WTC11 (cell line): ENCODE data around the gene GGNBP2. TPM values are rescaled to one million over a fixed set of nuclear protein-coding genes. Genes with fewer than 3 reads are reported as not detected.

ENCODE experiments used
- ATF2 ChIP-seq: sonication (generic); formaldehyde crosslinking; IDR thresholded peaks from 2 replicates; pipeline ENCODE4 v1.8.1; 2022; ENCODE audit warnings: low read depth, missing genetic modification reagents, borderline replicate concordance
- ATF6 ChIP-seq: sonication (generic); formaldehyde crosslinking; IDR thresholded peaks from 2 replicates; pipeline ENCODE4 v1.8.1; 2023; ENCODE audit warnings: mild to moderate bottlenecking, missing genetic modification reagents
- ELF4 ChIP-seq: sonication (generic); formaldehyde crosslinking; IDR thresholded peaks from 2 replicates; pipeline ENCODE4 v1.8.1; 2022; ENCODE audit warnings: low read depth, mild to moderate bottlenecking, moderate library complexity, missing genetic modification reagents
- EMX1 ChIP-seq: fragments of 250-450 bp; sonication (Bioruptor Pico); IDR thresholded peaks from 2 replicates; pipeline ENCODE4 v1.8.0; 2021; ENCODE audit warnings: mild to moderate bottlenecking
- FOXK1 ChIP-seq: sonication (generic); formaldehyde crosslinking; IDR thresholded peaks from 2 replicates; pipeline ENCODE4 v1.8.0; 2022; ENCODE audit warnings: mild to moderate bottlenecking, moderate library complexity, missing genetic modification reagents
- FOXP1 ChIP-seq: sonication (generic); formaldehyde crosslinking; IDR thresholded peaks from 2 replicates; pipeline ENCODE4 v1.8.0; 2022; ENCODE audit warnings: missing genetic modification reagents, mild to moderate bottlenecking, moderate library complexity, borderline replicate concordance
- FOXP4 ChIP-seq: sonication (generic); formaldehyde crosslinking; IDR thresholded peaks from 2 replicates; pipeline ENCODE4 v1.8.0; 2022; ENCODE audit warnings: mild to moderate bottlenecking, missing genetic modification reagents
- NR2C2 ChIP-seq: sonication (generic); formaldehyde crosslinking; IDR thresholded peaks from 2 replicates; pipeline ENCODE4 v1.8.0; 2022; ENCODE audit warnings: mild to moderate bottlenecking, missing genetic modification reagents
- SMAD4 ChIP-seq: sonication (generic); formaldehyde crosslinking; IDR thresholded peaks from 2 replicates; pipeline ENCODE4 v1.8.0; 2022; ENCODE audit warnings: mild to moderate bottlenecking, missing genetic modification reagents
- ZBTB21 ChIP-seq: sonication (generic); formaldehyde crosslinking; IDR thresholded peaks from 2 replicates; pipeline ENCODE4 v1.8.1; 2023; ENCODE audit warnings: mild to moderate bottlenecking, missing genetic modification reagents, borderline replicate concordance
- ZNF263 ChIP-seq: sonication (generic); formaldehyde crosslinking; IDR thresholded peaks from 2 replicates; pipeline ENCODE4 v1.8.1; 2022; ENCODE audit warnings: low read depth, mild to moderate bottlenecking, moderate library complexity, missing genetic modification reagents
- ZNF512 ChIP-seq: sonication (generic); formaldehyde crosslinking; IDR thresholded peaks from 2 replicates; pipeline ENCODE4 v1.8.1; 2022; ENCODE audit warnings: missing genetic modification reagents, borderline replicate concordance
- ZSCAN18 ChIP-seq: fragments of 250-450 bp; sonication (Bioruptor Pico); IDR thresholded peaks from 2 replicates; pipeline ENCODE4 v2.1.2; 2022; ENCODE audit warnings: mild to moderate bottlenecking, moderate library complexity
- total RNA-seq: library from RNA; stranded (reverse); gene quantifications from 3 replicates; pipeline ENCODE4 v1.2.3, GENCODE V29; 2021
- TF ChIP-seq, protein P1 (sequence below): sonication (generic); formaldehyde crosslinking; IDR thresholded peaks from 2 replicates; pipeline ENCODE4 v1.8.0; 2023; ENCODE audit warnings: mild to moderate bottlenecking, missing genetic modification reagents

Gene GGNBP2
- total RNA-seq, 1 experiment from 2014 or later, result 49.6 TPM

- TF ChIP-seq ZSCAN18 (CRISPR knock-in tag) (no peak), ZNF263 (CRISPR knock-in tag) (no peak), FOXK1 (CRISPR knock-in tag) (no peak), EMX1 (CRISPR knock-in tag) (no peak), NR2C2 (CRISPR knock-in tag) (no peak), FOXP4 (CRISPR knock-in tag) (no peak), FOXP1 (CRISPR knock-in tag) (no peak), ATF6 (CRISPR knock-in tag) (no peak), ZNF512 (CRISPR knock-in tag) (no peak), ELF4 (CRISPR knock-in tag) (no peak), SMAD4 (CRISPR knock-in tag) (no peak), ATF2 (CRISPR knock-in tag) (no peak), ZBTB21 (CRISPR knock-in tag) (no peak)
- TF ChIP-seq, protein P1, sequence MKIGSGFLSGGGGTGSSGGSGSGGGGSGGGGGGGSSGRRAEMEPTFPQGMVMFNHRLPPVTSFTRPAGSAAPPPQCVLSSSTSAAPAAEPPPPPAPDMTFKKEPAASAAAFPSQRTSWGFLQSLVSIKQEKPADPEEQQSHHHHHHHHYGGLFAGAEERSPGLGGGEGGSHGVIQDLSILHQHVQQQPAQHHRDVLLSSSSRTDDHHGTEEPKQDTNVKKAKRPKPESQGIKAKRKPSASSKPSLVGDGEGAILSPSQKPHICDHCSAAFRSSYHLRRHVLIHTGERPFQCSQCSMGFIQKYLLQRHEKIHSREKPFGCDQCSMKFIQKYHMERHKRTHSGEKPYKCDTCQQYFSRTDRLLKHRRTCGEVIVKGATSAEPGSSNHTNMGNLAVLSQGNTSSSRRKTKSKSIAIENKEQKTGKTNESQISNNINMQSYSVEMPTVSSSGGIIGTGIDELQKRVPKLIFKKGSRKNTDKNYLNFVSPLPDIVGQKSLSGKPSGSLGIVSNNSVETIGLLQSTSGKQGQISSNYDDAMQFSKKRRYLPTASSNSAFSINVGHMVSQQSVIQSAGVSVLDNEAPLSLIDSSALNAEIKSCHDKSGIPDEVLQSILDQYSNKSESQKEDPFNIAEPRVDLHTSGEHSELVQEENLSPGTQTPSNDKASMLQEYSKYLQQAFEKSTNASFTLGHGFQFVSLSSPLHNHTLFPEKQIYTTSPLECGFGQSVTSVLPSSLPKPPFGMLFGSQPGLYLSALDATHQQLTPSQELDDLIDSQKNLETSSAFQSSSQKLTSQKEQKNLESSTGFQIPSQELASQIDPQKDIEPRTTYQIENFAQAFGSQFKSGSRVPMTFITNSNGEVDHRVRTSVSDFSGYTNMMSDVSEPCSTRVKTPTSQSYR (CRISPR knock-in tag), result no peak
Measured at GRCh38 chr17:36495076-36495578, 49.6 kb upstream of the GGNBP2 start (continued).
